ENCODE data around the gene TMEM244.
"Not testable (repeated sequence)": the region's sequence is repeated elsewhere in the genome, so short reads cannot be mapped to it uniquely, and the experiment has no call there.

Gene TMEM244

DNA sequence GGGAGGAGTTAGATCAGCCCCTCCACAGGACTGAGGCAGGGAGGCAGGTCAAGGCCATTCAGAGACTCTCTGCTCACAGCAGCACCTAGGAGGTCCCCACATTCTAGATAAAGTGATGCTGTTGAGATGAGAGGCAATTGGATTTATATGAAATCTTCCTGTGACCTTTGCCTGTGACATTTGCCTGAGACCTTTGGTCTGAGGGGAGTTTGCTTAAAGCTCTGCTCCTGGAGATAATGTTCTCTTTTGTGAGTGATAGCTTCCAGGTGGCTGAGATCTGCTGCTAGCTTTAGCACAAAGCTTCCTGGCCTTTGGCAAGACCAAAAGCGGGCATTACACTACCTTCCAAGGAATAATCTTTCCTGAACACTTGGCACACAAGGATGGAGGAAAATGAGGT is 43.3 kb downstream of the TMEM244 start:
- Histone ChIP-seq H3K27ac (ENCODE audit: insufficient read depth in 1 of 2, low read depth in 1 of 2, low read length in 2 of 2, poor library complexity in 1 of 2, severe bottlenecking in 2 of 2) (no peak overlapping the region), H3K4me1 (ENCODE audit: control extremely low read depth in 1 of 4, control insufficient read depth in 4 of 4, insufficient read depth in 4 of 4, low read length in 3 of 4) (no peaks in the 10 kb centered on the region), H3K4me3 (ENCODE audit: control insufficient read depth in 1 of 7, extremely low read depth in 1 of 7, insufficient read depth in 4 of 7, low read depth in 2 of 7, low read length in 6 of 7) (no peak overlapping the region), H3K36me3 (ENCODE audit: control insufficient read depth in 4 of 4, insufficient read depth in 4 of 4, low read length in 3 of 4) (no peaks in the 10 kb centered on the region), H3K27me3 (replicated peaks in 2 of 5; ENCODE audit: control insufficient read depth in 4 of 5, insufficient read depth in 5 of 5, low read length in 4 of 5) (no peaks in the 10 kb centered on the region), H3K9me3 (ENCODE audit: control extremely low read depth in 1 of 5, control insufficient read depth in 4 of 5, insufficient read depth in 2 of 5, low read depth in 1 of 5, low read length in 4 of 5) (peaks cover 0 to 2% (median 0%) of the 10 kb centered on the region in 5 experiments)
- no peak for DNase-seq
- ChIA-PET CTCF (no interaction called here), POLR2A (no interaction called here)
- WGBS (ENCODE audit: insufficient coverage), result no CpG with 5 or more reads among the region's 1 CpG

DNA sequence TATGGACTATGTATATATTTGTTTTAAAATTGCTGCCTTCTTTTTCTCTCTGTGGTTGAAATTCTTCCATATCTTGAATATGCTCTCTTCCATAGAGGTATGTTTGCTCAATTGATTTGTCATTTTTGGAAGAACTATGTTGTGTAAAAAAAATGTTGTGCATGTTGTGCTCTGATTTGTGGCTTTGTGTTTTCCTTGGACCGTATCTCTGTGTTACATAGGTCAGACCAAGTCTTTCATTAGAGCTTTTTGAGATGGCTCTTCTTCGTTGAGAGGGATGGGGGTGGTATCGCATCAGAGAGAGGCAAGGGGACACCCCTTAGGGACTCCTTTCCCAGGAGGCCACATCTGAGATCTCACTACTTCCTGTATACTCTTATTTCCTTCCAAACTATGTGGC is 43.8 kb downstream of the TMEM244 start:
- whole genome bisulfite sequencing (ENCODE audit: insufficient coverage), result 100% methylated on average over 2 of the region's 3 CpGs
- Histone ChIP-seq H3K4me1 (ENCODE audit: control extremely low read depth in 1 of 4, control insufficient read depth in 4 of 4, insufficient read depth in 4 of 4, low read length in 3 of 4) (no peaks in the 10 kb centered on the region), H3K27ac (ENCODE audit: insufficient read depth in 1 of 2, low read depth in 1 of 2, low read length in 2 of 2, poor library complexity in 1 of 2, severe bottlenecking in 2 of 2) (no peak overlapping the region), H3K4me3 (ENCODE audit: control insufficient read depth in 1 of 7, extremely low read depth in 1 of 7, insufficient read depth in 4 of 7, low read depth in 2 of 7, low read length in 6 of 7) (no peak overlapping the region), H3K36me3 (ENCODE audit: control insufficient read depth in 4 of 4, insufficient read depth in 4 of 4, low read length in 3 of 4) (no peaks in the 10 kb centered on the region), H3K27me3 (replicated peaks in 2 of 5; ENCODE audit: control insufficient read depth in 4 of 5, insufficient read depth in 5 of 5, low read length in 4 of 5) (no peaks in the 10 kb centered on the region), H3K9me3 (ENCODE audit: control extremely low read depth in 1 of 5, control insufficient read depth in 4 of 5, insufficient read depth in 2 of 5, low read depth in 1 of 5, low read length in 4 of 5) (peaks cover 0 to 2% (median 0%) of the 10 kb centered on the region in 5 experiments)
- DNase-seq, result no peak
- ChIA-PET POLR2A (no interaction called here), CTCF (no interaction called here)

DNA sequence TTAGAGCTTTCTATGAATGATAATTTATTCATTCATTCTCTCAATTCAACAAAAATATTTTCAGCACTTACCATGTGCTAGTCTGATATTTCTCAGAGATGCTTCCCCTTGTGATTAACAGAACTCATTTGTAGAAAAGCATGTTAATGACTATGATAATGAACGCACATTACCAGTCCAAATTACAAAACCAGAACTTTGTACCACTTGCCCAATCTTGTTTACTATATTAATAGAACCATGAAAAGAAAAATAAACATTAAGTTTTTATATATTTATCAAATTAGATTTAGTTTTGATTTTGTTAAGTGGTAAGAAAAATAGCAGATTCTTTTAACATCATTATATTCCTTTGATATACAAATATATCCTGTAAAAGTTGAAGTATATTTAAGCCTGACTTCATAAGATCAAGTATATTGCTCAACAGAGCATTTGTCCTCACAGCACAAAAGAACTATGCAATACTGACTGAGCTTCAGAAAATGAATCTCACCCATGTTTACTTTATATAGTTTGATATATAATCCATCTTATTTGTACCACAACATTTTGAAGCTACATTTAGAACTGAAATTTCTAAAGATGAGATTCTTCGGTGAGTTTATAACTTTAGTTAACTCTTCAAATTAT is 48.9 kb downstream of the TMEM244 start:
- no CpG with 5 or more reads among the region's 2 CpGs for WGBS (ENCODE audit: insufficient coverage)
- ChIA-PET POLR2A (no interaction called here), CTCF (interaction anchor here (0.6 to 1.1 kb wide), 2 partner anchors 8 to 210 kb away, joined by 3 read pairs; no protein-coding TSS in a partner anchor)
- Histone ChIP-seq H3K4me1 (ENCODE audit: control extremely low read depth in 1 of 4, control insufficient read depth in 4 of 4, insufficient read depth in 4 of 4, low read length in 3 of 4) (no peaks in the 10 kb centered on the region), H3K27ac (ENCODE audit: insufficient read depth in 1 of 2, low read depth in 1 of 2, low read length in 2 of 2, poor library complexity in 1 of 2, severe bottlenecking in 2 of 2) (no peak overlapping the region), H3K4me3 (ENCODE audit: control insufficient read depth in 1 of 7, extremely low read depth in 1 of 7, insufficient read depth in 4 of 7, low read depth in 2 of 7, low read length in 6 of 7) (no peak overlapping the region), H3K27me3 (replicated peaks in 2 of 5; ENCODE audit: control insufficient read depth in 4 of 5, insufficient read depth in 5 of 5, low read length in 4 of 5) (no peaks in the 10 kb centered on the region), H3K36me3 (ENCODE audit: control insufficient read depth in 4 of 4, insufficient read depth in 4 of 4, low read length in 3 of 4) (no peaks in the 10 kb centered on the region), H3K9me3 (ENCODE audit: control extremely low read depth in 1 of 5, control insufficient read depth in 4 of 5, insufficient read depth in 2 of 5, low read depth in 1 of 5, low read length in 4 of 5) (no peaks in the 10 kb centered on the region)
- no peak for DNase-seq

DNA sequence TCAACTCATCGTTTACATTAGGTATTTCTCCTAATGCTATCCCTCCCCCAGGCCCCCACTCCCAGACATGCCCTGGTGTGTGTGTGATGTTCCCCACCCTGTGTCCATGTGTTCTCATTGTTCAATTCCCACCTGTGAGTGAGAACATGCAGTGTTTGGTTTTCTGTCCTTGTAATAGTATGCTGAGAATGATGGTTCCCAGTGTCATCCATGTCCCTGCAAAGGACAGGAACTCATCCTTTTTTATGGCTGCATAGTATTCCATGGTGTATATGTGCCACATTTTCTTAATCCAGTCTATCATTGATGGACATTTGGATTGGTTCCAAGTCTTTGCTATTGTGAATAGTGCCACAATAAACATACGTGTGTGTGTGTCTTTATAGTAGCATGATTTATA is 54.0 kb downstream of the TMEM244 start:
- CTCF ChIA-PET; H3K4me3 ChIP-seq (ENCODE audit: control insufficient read depth in 1 of 7, extremely low read depth in 1 of 7, insufficient read depth in 4 of 7, low read depth in 2 of 7, low read length in 6 of 7); DNase-seq; POLR2A ChIA-PET; H3K27me3 ChIP-seq (replicated peaks in 2 of 5; ENCODE audit: control insufficient read depth in 4 of 5, insufficient read depth in 5 of 5, low read length in 4 of 5); H3K9me3 ChIP-seq (ENCODE audit: control extremely low read depth in 1 of 5, control insufficient read depth in 4 of 5, insufficient read depth in 2 of 5, low read depth in 1 of 5, low read length in 4 of 5); H3K36me3 ChIP-seq (ENCODE audit: control insufficient read depth in 4 of 4, insufficient read depth in 4 of 4, low read length in 3 of 4); H3K4me1 ChIP-seq (ENCODE audit: control extremely low read depth in 1 of 4, control insufficient read depth in 4 of 4, insufficient read depth in 4 of 4, low read length in 3 of 4); H3K27ac ChIP-seq (ENCODE audit: insufficient read depth in 1 of 2, low read depth in 1 of 2, low read length in 2 of 2, poor library complexity in 1 of 2, severe bottlenecking in 2 of 2): not testable (repeated sequence)
- WGBS (ENCODE audit: insufficient coverage), result no CpG with 5 or more reads among the region's 2 CpGs

DNA sequence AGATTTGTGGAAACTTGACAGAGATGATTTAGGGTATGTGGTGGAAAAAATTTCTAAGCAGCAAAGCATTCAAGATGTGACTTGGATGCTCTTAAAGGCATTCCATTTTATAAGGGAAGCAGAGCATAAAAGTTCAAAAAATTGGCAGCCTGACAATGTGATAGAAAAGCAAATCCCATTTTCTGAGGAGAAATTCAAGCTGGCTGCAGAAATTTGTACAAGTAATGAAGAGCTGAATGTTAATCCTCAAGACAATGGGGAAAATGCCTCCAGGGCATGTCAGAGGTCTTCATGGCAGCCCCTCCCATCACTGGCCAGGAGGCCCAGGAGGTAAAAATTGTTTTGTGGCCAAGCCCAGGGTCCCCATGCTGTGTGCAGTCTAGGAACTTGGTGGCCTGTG is 58.2 kb downstream of the TMEM244 start:
- POLR2A ChIA-PET; H3K27ac ChIP-seq (ENCODE audit: insufficient read depth in 1 of 2, low read depth in 1 of 2, low read length in 2 of 2, poor library complexity in 1 of 2, severe bottlenecking in 2 of 2); DNase-seq; CTCF ChIA-PET; H3K4me1 ChIP-seq (ENCODE audit: control extremely low read depth in 1 of 4, control insufficient read depth in 4 of 4, insufficient read depth in 4 of 4, low read length in 3 of 4); H3K4me3 ChIP-seq (ENCODE audit: control insufficient read depth in 1 of 7, extremely low read depth in 1 of 7, insufficient read depth in 4 of 7, low read depth in 2 of 7, low read length in 6 of 7); H3K36me3 ChIP-seq (ENCODE audit: control insufficient read depth in 4 of 4, insufficient read depth in 4 of 4, low read length in 3 of 4); H3K9me3 ChIP-seq (ENCODE audit: control extremely low read depth in 1 of 5, control insufficient read depth in 4 of 5, insufficient read depth in 2 of 5, low read depth in 1 of 5, low read length in 4 of 5); H3K27me3 ChIP-seq (replicated peaks in 2 of 5; ENCODE audit: control insufficient read depth in 4 of 5, insufficient read depth in 5 of 5, low read length in 4 of 5): not testable (repeated sequence)

DNA sequence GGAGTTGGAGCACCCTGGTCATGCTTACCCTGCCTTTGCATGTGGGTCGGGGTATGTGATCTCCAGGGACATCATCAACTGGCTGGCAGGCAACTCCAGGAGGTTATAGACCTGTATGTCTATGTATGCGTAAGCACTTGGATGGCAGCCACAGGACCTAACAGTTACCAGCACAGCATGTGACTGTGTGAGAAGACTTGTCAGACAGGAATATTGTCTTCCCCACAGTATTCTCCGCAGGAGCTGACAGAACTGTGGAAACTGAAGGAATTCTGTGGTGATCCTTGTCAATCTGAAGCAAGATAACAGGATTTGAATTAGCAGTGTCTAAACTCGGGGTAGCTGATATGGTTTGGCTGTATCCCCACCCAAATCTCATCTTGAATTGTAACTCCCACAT is 59.2 kb downstream of the TMEM244 start:
- ChIA-PET CTCF (no interaction called here), POLR2A (no interaction called here)
- Histone ChIP-seq H3K9me3 (ENCODE audit: control extremely low read depth in 1 of 5, control insufficient read depth in 4 of 5, insufficient read depth in 2 of 5, low read depth in 1 of 5, low read length in 4 of 5) (peaks cover 0 to 9% (median 0%) of the 10 kb centered on the region in 5 experiments), H3K27me3 (replicated peaks in 2 of 5; ENCODE audit: control insufficient read depth in 4 of 5, insufficient read depth in 5 of 5, low read length in 4 of 5) (no peaks in the 10 kb centered on the region), H3K36me3 (ENCODE audit: control insufficient read depth in 4 of 4, insufficient read depth in 4 of 4, low read length in 3 of 4) (no peaks in the 10 kb centered on the region), H3K4me3 (ENCODE audit: control insufficient read depth in 1 of 7, extremely low read depth in 1 of 7, insufficient read depth in 4 of 7, low read depth in 2 of 7, low read length in 6 of 7) (no peak overlapping the region), H3K27ac (ENCODE audit: insufficient read depth in 1 of 2, low read depth in 1 of 2, low read length in 2 of 2, poor library complexity in 1 of 2, severe bottlenecking in 2 of 2) (no peak overlapping the region), H3K4me1 (ENCODE audit: control extremely low read depth in 1 of 4, control insufficient read depth in 4 of 4, insufficient read depth in 4 of 4, low read length in 3 of 4) (no peaks in the 10 kb centered on the region)
- WGBS (ENCODE audit: insufficient coverage), result 100% methylated on average over 4 of the region's 4 CpGs
- DNase-seq, result no peak

DNA sequence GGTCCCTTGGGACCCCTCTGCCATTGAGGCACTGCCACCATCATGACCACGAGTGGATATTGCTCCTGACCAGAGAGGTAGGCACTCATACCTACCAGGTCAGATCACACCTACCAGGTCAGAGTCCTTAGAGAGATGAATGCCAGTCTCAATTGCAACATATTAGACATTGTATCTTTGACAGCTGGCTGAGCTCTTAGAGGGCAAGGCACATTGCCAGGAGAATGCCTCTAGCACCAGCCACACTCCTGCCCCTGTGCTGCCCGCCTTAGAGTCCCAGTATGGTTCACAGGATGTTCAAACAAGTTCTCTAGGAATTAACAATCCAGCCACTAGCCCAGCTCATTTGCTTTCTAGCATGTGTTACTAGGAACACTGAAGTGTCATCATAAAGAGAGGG is 65.9 kb downstream of the TMEM244 start:
- no peak overlapping the region for H3K27ac ChIP-seq (ENCODE audit: insufficient read depth in 1 of 2, low read depth in 1 of 2, low read length in 2 of 2, poor library complexity in 1 of 2, severe bottlenecking in 2 of 2)
- DNase-seq, result no peak
- H3K9me3 ChIP-seq (ENCODE audit: control extremely low read depth in 1 of 5, control insufficient read depth in 4 of 5, insufficient read depth in 2 of 5, low read depth in 1 of 5, low read length in 4 of 5), result no peaks in the 10 kb centered on the region
- H3K36me3 ChIP-seq (ENCODE audit: control insufficient read depth in 4 of 4, insufficient read depth in 4 of 4, low read length in 3 of 4), result no peaks in the 10 kb centered on the region
- H3K4me3 ChIP-seq (ENCODE audit: control insufficient read depth in 1 of 7, extremely low read depth in 1 of 7, insufficient read depth in 4 of 7, low read depth in 2 of 7, low read length in 6 of 7), result no peak overlapping the region
- H3K27me3 ChIP-seq (replicated peaks in 2 of 5; ENCODE audit: control insufficient read depth in 4 of 5, insufficient read depth in 5 of 5, low read length in 4 of 5), result no peaks in the 10 kb centered on the region
- peaks cover 0 to 16% (median 5%) of the 10 kb centered on the region in 4 experiments for H3K4me1 ChIP-seq (ENCODE audit: control extremely low read depth in 1 of 4, control insufficient read depth in 4 of 4, insufficient read depth in 4 of 4, low read length in 3 of 4)
- POLR2A ChIA-PET, result no interaction called here
- CTCF ChIA-PET, result interaction anchor here (1.9 kb wide), 1 partner anchor 20 kb away, joined by 5 read pairs; no protein-coding TSS in a partner anchor
- 33% methylated on average over 1 of the region's 2 CpGs for WGBS (ENCODE audit: insufficient coverage)
